NK-92 (cell line): ENCODE results near the gene RENBP.

ENCODE experiments used
- DNase-seq: peaks from one replicate; lab custom pipeline; 2025; ENCODE audit not compliant: unreplicated experiment; lab: John Stamatoyannopoulos, UW

The RENBP gene

DNA sequence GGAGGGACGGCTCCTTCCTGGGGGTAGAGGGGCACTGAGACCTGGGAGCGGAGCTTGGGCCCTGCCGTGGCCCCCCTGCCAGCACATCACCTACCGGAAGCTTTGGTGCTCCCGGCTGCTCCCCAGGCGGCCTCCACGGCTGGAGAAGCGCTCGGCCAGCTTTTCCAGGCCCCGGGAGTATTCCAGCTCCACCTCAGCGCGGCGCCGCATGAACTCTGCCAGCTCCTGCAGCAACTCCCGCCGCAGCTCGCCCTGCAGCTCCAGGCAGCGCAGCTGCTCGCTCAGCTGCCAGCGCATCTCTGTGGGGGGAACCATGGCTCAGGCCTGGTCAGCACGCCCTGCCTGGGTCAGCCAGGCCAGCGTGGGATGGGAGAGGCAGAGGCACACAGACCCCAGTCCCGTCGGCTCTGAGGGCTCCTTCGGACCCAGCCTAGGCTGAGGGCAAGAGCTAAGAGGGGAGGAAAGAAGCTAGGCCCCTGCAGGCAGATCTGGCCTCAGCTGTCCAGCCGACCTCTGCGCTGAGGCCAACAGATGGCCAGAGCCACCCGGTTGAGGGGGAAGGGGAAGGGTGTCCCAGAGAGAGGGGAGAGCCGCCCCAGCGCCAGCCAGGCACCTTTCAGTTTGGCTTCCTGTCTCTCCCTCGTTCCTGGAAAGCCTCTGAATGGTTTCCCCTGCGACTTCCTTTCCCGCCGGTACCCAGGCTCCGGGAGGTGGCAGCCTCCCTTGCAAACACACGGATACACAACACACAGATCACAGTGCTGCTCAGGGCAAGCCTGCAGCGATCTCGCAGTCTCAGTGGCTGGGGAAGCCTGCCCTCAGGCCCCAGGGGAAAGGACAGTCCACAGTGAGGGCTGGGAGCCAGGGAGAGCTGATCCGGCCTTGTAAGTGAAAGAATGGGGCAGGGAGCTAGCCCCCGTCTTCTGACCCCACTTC is 22.7 kb downstream of the RENBP start:
- DNase-seq = no peak

DNA sequence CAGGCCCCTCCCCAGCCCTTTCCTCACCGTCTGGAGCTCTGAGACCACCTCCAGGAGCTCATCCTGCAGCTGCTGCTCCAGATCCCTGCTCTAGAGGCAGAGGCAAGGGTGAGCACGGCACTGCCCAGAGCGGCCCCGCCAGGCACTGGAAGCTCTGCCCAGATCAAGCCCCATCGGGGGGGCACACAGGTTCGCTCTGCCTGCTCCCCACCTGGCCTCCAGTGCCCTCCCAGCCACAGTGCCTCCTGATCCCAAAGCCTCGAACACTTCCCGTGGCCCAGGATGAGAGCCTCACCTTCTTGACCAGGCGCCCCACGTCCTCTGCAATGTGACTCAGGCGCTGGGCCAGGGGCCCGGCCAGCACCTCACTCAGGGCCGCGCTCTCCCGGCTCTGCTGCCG is 23.4 kb downstream of the RENBP start:
- DNase-seq = no peak

DNA sequence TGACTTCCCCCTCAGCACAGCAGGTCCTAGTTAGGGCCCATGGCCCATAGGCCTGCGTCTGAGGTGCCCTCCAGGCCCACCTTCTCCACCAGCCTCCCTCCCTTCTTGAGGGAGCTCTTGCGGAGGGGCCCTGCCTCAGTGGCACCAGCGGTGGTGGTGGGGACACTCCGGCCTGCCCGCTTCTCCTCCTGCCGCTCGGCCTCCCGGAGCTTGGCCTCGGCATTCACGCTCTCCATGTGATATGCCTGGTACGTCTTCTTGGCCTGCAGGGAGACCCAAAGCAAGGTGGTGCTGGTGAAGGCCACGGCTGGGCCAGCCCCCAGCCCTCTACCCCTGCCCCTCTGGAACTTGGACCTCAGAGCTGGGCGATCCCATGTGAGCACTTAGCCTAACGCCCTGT is 23.9 kb downstream of the RENBP start:
- DNase-seq = no peak

DNA sequence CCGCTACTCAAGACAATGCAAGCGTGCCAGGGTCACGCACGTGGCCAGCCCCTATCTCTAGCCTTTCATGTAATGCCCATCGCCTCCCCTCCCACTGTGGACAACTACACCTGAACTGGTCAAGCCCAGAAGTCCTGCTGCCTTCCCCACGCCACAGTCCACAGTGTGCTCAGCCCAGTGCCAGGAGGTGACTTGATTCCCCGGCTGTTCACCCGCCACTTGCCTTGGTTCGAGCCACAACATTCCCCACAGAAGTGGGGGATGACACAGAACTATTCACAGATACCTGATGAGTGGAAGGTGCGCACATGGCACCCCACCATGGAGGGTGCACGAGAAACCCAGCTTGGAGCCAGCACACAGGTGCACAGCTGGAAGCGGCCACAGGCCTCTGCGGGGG is 25.2 kb downstream of the RENBP start:
- DNase-seq = no peak

DNA sequence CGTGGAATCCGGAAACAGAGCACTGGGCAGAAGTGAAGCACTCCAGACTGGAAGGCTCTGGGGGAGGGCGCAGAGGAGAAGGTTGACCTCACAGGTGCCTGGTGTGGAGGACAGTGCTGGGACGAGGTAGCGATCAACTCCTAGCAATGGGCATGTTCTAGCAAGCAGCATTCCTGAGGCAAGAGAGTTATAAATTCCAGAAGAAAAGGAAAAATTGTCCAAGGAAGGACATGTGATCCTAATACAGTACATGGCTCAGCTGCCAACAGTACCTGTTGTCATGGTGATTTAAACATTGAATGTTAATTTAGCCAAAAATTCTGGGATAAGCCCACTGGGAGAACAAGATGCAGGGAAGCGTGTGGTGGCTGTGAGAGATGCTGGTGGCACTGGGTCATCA is 26.6 kb downstream of the RENBP start:
- no peak for DNase-seq

DNA sequence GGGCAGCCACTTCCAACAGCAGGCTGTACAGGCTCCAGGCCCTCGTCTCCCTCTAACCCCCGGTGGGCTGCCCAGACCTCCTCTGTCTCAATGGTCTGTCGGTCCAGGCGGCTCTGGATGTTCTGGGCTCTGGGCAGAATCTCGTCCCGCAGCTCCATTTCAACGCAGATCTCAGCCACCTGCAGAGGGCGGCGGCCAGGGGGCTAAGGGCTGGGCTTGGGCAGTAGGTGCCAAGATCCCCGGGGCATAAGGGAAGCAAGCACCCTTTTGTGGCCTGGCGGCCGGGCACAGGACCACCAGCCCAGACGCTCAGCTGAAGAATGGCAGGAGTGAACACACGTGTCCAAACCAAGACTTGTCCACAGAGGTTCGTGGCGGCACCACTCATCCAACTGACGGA is 30.7 kb downstream of the RENBP start:
- no peak for DNase-seq

DNA sequence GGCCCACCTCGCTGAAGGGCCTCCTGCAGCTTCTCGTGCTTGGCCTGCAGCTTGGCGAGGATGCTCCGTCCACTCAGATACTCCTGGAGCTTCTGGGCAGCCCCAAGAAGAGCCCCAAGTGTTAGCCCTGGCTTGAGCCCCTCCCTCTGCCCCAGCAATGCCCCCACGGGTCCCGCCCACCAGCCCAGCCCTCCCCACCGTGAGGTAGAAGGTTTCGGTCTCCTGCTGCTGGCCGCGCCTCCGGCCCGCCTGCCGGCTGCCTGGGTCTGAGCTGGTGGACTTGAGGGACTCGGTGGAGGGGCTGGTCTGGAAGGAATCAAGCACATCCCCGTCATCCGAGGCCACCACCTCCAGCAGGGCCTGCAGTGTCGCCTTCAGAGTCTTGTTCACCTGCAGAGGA is 31.2 kb downstream of the RENBP start:
- no peak for DNase-seq

DNA sequence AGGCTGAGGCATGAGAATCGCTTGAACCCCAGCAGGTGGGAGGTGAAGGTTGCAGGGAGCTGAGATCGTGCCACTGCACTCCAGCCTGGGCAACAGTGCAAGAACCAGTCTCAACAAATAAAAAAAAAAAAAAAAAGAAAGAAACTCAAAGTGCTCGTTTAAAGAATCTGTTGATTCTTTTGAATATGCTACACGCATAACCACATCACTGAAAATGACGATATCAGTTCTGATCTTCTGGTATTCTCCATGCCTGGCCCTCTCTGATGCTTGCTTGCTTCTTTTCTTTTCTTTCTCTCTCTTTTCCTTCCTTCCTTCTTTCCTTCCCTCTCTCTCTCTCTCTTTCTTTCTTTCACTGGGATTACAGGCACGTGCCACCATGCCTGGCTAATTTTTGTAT is 32.6 kb downstream of the RENBP start:
- no peak for DNase-seq

DNA sequence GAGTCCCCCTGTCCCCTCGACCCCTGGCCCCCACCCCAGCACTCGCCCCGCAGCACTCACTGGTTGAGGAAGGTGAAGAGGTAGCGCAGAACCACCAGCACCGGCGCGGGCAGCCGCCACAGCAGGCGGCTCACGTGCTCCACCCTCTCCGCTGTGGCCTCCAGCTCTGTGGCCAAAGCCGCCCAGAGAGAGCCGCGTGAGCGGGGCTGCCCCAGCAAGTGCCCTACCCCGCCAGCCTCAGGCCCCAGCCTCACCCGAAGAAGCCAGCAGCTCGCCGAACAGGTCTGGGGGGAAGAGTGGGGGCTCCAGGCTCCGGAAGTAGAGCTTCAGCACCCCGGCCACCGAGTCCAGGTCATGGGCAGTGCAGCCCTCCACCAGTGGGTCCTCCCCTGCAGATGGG is 34.0 kb downstream of the RENBP start:
- DNase-seq = no peak

DNA sequence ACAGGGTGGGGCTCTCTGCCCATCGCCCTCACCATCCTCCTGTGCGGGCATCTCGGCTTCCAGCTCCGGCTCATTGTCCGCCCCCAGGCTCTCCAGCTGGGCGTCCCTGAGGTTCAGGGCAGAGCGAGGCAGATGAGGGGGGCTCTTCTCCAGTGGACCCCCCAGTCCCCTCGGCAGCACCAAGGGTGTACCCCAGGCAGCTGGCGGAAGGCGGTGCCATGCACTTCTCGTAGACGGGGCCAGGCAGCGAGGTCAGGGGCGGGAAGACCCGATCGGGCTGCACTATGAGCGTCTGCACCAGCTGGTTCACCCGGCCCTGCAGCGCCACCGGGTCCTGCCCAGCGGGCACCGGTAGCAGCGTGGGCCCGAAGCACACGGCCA is 34.5 kb downstream of the RENBP start:
- no peak for DNase-seq

DNA sequence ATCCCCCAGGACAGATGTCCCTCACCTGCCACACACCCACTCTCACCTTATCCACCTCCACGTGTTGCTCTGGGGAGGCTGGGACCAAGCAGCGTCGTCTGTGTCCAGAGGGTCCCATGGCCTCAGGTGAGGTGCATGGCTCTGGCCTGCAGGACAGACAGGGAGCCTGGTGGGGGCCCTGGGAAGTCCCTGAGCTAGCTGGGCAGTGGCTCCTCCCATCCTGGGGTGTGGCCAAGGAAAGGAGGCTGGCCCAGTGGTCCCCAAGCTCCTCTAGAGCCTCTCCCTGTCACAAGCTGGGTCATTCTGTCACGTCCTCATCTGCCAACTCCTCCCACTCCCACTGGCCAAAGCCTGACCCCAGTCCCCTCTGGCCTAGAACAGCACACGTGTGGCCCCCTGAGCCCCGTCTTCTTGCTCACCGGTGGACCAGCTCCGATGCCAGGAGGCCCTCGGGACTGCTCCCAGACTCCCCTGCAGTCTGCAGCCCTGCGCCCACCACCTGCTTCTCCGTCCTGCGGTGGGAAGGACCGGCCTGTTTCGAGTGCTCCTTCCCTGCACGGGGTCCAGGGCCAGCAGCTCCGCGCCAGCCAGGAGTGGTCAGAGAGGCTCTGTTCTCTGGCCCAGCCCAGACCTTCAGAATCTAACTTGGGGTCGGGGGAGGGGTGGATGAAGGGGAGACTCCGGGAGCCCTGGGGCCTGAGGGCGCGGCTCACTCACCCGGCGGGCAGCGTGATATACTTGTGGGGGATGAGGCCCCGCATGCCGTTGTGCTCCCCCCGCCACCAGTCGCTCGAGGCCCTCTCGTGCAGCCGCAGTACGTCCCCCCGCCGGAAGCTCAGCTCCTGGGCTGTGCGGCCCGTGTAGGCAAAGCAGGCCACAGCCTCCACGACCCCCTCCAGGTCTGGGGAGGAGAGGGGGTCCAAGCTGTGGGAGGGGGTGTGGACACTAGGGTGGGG is 35.1 kb downstream of the RENBP start:
- no peak for DNase-seq

DNA sequence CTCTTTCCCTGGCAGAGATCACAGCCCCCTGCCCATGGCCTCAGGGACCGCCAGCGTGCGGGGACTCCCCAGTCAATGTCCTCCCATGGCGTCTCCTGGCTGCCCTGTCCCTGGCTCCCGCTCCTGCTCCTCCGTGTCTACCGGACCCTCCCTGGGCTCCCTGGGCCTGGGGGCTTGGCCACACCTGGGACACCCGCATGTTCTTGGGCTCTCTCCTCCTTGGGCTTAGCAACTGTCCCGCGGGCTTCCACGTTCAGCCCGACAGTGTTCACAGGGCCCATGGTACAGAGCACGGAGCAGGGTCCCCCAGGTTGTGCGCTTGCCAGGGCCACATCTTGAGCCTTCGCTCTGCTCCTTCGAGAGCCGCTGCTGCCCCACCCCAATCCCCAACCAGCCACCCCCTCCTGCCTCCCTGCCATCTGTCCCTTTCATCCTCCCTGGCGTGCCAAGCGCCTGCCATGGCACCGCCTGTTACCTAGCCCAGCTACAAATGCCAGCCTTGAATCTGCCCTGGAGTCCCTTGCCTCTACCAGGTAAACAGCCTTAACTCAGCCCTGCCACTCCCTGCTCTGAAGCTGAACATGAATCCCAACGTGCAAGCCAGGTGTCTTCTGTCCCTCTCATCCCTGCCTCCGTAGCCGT is 36.1 kb downstream of the RENBP start:
- DNase-seq = no peak

DNA sequence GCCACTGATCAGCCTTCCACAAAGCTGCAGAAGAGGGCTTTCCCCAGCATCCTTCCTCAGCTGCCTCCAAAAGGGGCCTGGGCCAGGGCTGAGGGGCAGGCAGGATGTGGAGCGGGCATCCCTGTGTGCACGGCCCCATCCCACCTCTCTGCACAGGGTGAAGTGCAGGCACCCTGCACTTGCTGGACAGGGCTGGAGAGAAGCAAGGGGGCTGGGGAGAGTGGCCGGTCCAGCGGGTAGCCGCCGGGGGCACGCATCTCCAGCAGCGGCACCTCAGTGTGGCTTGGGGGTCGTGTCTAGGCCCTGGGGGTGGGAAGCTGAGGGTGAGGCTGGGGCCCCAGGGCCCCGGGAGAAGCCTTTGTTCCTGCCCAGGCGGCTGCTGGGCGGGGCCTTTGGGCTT is 37.0 kb downstream of the RENBP start:
- no peak for DNase-seq

DNA sequence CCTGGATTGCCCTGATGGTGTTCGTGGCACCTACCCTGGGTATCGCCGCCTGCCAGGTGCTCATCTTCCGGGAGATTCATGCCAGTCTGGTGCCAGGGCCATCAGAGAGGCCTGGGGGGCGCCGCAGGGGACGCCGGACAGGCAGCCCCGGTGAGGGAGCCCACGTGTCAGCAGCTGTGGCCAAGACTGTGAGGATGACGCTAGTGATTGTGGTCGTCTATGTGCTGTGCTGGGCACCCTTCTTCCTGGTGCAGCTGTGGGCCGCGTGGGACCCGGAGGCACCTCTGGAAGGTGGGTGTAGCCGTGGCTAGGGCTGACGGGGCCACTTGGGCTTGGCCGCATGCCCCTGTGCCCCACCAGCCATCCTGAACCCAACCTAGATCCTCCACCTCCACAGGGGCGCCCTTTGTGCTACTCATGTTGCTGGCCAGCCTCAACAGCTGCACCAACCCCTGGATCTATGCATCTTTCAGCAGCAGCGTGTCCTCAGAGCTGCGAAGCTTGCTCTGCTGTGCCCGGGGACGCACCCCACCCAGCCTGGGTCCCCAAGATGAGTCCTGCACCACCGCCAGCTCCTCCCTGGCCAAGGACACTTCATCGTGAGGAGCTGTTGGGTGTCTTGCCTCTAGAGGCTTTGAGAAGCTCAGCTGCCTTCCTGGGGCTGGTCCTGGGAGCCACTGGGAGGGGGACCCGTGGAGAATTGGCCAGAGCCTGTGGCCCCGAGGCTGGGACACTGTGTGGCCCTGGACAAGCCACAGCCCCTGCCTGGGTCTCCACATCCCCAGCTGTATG is 38.1 kb downstream of the RENBP start:
- no peak for DNase-seq

DNA sequence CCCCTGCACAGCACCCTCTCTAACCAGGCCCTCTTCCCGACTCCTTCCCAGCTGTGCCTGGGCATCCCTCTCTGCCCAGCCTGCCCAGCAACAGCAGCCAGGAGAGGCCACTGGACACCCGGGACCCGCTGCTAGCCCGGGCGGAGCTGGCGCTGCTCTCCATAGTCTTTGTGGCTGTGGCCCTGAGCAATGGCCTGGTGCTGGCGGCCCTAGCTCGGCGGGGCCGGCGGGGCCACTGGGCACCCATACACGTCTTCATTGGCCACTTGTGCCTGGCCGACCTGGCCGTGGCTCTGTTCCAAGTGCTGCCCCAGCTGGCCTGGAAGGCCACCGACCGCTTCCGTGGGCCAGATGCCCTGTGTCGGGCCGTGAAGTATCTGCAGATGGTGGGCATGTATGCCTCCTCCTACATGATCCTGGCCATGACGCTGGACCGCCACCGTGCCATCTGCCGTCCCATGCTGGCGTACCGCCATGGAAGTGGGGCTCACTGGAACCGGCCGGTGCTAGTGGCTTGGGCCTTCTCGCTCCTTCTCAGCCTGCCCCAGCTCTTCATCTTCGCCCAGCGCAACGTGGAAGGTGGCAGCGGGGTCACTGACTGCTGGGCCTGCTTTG is 38.9 kb downstream of the RENBP start:
- DNase-seq = no peak

DNA sequence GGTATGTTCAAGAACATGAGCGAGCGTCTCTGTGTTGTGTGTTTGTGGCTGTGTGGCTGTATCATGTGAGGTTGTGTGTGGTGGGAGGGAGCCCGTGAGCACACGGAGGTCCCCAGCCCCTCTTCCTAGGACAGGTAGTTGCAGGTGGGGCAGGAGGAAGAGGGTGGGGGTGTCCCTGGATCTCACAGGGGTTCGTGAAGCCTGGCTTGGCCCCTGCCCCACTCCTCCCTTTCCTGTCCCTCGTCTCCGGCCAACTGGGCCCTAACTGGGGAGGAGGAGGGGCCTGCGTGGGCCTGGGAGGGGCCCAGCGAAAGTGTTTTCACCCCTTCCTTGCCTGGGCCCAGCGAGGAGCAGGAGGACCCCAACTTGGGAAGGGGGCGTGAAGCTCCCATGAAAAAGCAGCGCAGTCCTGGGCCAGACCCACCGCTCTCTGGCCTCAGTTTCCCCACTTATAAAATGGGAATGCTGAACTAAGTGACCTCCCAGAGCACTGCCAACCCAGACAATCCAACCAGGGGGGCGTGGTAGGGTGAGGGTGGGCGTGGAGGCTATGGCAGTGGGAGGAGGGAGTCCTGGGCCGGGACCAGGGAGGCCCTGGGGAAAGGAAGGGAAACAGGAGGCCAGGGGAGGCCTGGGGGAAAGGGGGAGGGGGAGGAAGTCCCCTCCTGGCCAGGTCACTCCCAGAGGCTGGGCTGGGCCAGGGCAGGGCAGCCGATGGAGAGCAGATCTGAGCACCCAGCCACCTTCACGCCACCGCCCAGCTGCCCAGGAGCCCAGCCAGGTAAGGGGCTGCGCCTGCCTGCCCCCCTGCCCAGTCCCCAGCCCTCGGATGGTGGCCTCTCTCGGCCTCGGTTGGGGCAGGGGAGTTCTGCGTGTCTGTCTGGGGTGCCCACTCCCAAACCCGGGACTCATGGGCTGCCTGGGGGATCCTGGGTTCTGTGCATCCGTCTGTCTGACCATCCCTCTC is 40.2 kb downstream of the RENBP start, which contains the start of gene AVPR2:
Gene AVPR2, plus strand, starts transcription at position 683 of the 967 bp plus-strand sequence. CDS start 473 bp downstream, outside the sequence.
- DNase-seq = no peak

DNA sequence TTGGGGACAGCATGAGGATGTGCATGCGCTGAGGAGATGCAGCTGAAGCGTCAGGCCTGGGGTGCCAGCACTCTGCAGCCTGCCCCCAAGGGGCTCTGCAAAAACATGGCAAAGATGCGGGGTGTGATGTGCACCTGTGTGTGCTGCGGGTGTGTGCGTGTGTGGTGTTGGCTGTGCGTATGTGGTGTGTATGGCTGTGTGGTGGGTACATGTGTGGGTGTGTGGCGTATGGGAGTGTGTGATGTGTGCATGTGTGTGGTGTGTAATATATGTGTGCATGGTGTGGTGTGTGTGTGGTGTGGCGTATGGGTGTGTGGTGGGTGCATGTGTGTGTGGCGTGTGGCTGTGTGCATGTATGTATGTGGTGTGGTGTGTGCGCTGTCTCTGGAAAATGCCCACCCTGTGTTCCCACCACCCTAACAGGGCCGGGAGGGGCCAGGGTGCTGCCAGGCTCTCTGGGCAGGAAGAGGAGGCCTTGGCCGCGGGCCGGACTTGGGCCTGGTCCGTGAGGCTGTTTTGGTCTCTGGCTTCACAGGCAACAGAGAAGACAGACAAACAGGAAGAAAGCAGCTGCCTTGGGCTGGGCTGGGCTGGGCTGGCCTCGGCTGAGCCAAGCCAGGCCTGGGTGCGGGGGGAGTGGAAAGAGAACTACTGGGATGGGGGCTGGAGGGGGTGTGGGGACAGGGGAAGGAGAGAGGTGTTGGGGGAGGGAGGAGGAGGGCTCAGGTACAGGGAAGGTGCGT is 41.0 kb downstream of the RENBP start:
- DNase-seq = no peak

DNA sequence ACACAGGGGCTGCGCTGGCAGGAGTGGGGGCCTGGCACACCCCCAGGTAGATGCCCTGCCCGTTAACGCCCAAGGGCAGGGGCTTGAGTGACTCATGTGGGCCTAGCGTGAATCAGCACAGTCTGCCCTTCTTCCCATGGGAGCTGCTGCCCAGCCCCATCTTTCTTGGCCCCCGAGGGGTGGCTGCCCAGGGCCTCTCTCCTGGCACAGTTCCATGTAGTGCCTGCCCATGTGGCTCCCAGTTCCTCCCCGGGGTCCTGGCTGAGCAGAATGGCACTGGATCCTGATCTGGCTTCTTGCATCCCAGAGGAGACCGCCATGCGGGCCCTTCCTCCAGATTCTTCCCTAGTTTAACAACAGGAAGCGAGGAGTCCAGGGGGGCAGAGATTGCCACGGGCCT is 42.1 kb downstream of the RENBP start:
- DNase-seq = no peak
